ENCODE data around the gene SLC2A9. TPM values are rescaled to one million over a fixed set of nuclear protein-coding genes. Genes with fewer than 3 reads are reported as not detected.

Gene SLC2A9
- total and polyA plus RNA-seq, 2 donors (not counting 1 experiment from before 2014, with no cell fraction given): 2.3 to 3.9 TPM

DNA sequence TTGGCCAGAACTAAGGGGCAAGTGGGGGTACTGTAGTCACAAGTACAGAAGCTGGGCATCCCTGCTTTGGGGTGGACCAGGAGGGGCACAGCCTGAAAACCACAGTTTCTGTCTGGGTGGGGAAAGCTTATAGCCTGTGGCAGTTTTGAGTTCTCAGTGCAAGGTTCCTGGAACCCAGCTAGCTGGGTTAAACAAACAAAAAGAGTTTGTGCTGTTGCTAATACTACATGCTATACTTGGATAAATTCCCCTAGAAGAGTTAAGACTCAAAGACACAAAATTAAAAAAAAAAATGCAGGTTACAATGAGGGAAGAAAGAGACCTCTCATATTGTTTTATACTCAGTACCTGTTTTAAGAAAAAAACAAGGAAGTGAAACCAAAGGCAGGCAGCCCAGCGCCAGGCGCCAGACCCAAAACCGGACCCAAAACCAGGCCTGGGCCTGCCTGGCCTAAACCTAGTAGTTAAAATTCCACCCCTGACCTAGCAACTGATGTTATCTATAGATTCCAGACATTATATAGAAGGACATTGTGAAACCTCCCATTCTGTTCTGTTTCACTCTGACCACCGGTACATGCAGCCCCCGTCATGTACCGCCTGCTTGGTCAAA lies 50.8 kb downstream of the SLC2A9 start:
- H4K20me1 ChIP-seq (ENCODE audit: control insufficient read depth, extremely low read depth, insufficient read depth, low read length): no peaks in the 10 kb centered on the region
- H3K36me3 ChIP-seq (ENCODE audit: control insufficient read depth, insufficient read depth, low read length): no peaks in the 10 kb centered on the region
- DNase-seq (ENCODE audit: low read depth in 2 of 2): no peak
- no peak overlapping the region for H2AFZ ChIP-seq (ENCODE audit: low read length)
- TF ChIP-seq, protein P1, sequence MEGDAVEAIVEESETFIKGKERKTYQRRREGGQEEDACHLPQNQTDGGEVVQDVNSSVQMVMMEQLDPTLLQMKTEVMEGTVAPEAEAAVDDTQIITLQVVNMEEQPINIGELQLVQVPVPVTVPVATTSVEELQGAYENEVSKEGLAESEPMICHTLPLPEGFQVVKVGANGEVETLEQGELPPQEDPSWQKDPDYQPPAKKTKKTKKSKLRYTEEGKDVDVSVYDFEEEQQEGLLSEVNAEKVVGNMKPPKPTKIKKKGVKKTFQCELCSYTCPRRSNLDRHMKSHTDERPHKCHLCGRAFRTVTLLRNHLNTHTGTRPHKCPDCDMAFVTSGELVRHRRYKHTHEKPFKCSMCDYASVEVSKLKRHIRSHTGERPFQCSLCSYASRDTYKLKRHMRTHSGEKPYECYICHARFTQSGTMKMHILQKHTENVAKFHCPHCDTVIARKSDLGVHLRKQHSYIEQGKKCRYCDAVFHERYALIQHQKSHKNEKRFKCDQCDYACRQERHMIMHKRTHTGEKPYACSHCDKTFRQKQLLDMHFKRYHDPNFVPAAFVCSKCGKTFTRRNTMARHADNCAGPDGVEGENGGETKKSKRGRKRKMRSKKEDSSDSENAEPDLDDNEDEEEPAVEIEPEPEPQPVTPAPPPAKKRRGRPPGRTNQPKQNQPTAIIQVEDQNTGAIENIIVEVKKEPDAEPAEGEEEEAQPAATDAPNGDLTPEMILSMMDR (conservative IDR thresholded peaks at IDR 0.05 in 1 of 2, IDR thresholded peaks at IDR 0.05 in 1 of 2; ENCODE audit: low read depth in 1 of 2, low read length in 2 of 2): no peak
- TF ChIP-seq EZH2 (IDR thresholded peaks at IDR 0.05; ENCODE audit: low read length, missing control alignments): no peak
- no peak overlapping the region for H3K9ac ChIP-seq (ENCODE audit: insufficient read depth, low read length)
- no peak overlapping the region for H3K27ac ChIP-seq (ENCODE audit: insufficient read depth, low read length)
- H3K4me2 ChIP-seq (ENCODE audit: extremely low read depth, insufficient read depth, low read length): no peak overlapping the region
- H3K4me3 ChIP-seq (replicated peaks in 1 of 4; ENCODE audit: control extremely low read depth in 1 of 4, insufficient read depth in 1 of 4, low read depth in 3 of 4, low read length in 4 of 4): no peak overlapping the region
- H3K79me2 ChIP-seq (ENCODE audit: control insufficient read depth, insufficient read depth, low read length): no peaks in the 10 kb centered on the region
- H3K9me3 ChIP-seq (ENCODE audit: control insufficient read depth, insufficient read depth, low read depth, low read length): no peaks in the 10 kb centered on the region
- H3K27me3 ChIP-seq (ENCODE audit: control insufficient read depth, insufficient read depth, low read length): no peaks in the 10 kb centered on the region
- no peaks in the 10 kb centered on the region for H3K4me1 ChIP-seq (ENCODE audit: control insufficient read depth, extremely low read depth, insufficient read depth, low read length)

- Histone ChIP-seq H2AFZ (ENCODE audit: low read length) (no peak overlapping the region), H3K79me2 (ENCODE audit: control insufficient read depth, insufficient read depth, low read length) (no peaks in the 10 kb centered on the region)
- TF ChIP-seq EZH2 (IDR thresholded peaks at IDR 0.05; ENCODE audit: low read length, missing control alignments): no peak
- TF ChIP-seq, protein P1 (conservative IDR thresholded peaks at IDR 0.05 in 1 of 2, IDR thresholded peaks at IDR 0.05 in 1 of 2; ENCODE audit: low read depth in 1 of 2, low read length in 2 of 2): no peak
Measured at GRCh38 chr4:9969526-9970398, 51.5 kb downstream of the SLC2A9 start.

DNA sequence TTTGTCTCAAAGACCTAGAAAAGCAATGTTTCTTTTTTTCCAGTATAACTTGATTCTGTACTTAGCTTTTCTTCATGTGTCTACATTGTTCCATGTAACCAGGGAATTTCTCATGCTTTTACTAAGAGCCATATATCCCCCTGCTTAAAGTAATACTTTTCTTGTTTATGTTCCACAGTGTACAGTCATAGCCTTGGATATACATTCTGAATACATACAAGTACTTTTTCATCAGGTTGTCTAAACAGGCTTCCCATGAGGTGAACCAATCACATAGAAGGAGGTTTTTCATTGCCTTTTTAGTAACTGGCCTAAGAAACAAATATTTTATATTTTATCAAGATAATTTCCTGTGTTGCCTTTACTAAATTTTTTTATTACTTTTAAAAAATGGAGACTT lies 52.8 kb downstream of the SLC2A9 start:
- no peak overlapping the region for H3K27ac ChIP-seq (ENCODE audit: insufficient read depth, low read length)
- H2AFZ ChIP-seq (ENCODE audit: low read length): no peak overlapping the region
- no peak overlapping the region for H3K4me3 ChIP-seq (replicated peaks in 1 of 4; ENCODE audit: control extremely low read depth in 1 of 4, insufficient read depth in 1 of 4, low read depth in 3 of 4, low read length in 4 of 4)
- H3K4me2 ChIP-seq (ENCODE audit: extremely low read depth, insufficient read depth, low read length): no peak overlapping the region
- no peaks in the 10 kb centered on the region for H3K9me3 ChIP-seq (ENCODE audit: control insufficient read depth, insufficient read depth, low read depth, low read length)
- no peak for TF ChIP-seq EZH2 (IDR thresholded peaks at IDR 0.05; ENCODE audit: low read length, missing control alignments)
- TF ChIP-seq, protein P1 (conservative IDR thresholded peaks at IDR 0.05 in 1 of 2, IDR thresholded peaks at IDR 0.05 in 1 of 2; ENCODE audit: low read depth in 1 of 2, low read length in 2 of 2): no peak
- H3K79me2 ChIP-seq (ENCODE audit: control insufficient read depth, insufficient read depth, low read length): no peaks in the 10 kb centered on the region
- H3K36me3 ChIP-seq (ENCODE audit: control insufficient read depth, insufficient read depth, low read length): no peaks in the 10 kb centered on the region
- H3K27me3 ChIP-seq (ENCODE audit: control insufficient read depth, insufficient read depth, low read length): no peaks in the 10 kb centered on the region
- DNase-seq (ENCODE audit: low read depth in 2 of 2): peak in 1 of 2 donors; percentile 29
- H3K9ac ChIP-seq (ENCODE audit: insufficient read depth, low read length): no peak overlapping the region
- no peaks in the 10 kb centered on the region for H4K20me1 ChIP-seq (ENCODE audit: control insufficient read depth, extremely low read depth, insufficient read depth, low read length)
- H3K4me1 ChIP-seq (ENCODE audit: control insufficient read depth, extremely low read depth, insufficient read depth, low read length): no peaks in the 10 kb centered on the region

More at GRCh38 chr4:9969526-9970398, 51.5 kb downstream of the SLC2A9 start:
- Histone ChIP-seq H3K9ac (ENCODE audit: insufficient read depth, low read length) (no peak overlapping the region), H3K27ac (ENCODE audit: insufficient read depth, low read length) (no peak overlapping the region), H3K4me3 (replicated peaks in 1 of 4; ENCODE audit: control extremely low read depth in 1 of 4, insufficient read depth in 1 of 4, low read depth in 3 of 4, low read length in 4 of 4) (no peak overlapping the region), H3K36me3 (ENCODE audit: control insufficient read depth, insufficient read depth, low read length) (no peaks in the 10 kb centered on the region), H3K4me2 (ENCODE audit: extremely low read depth, insufficient read depth, low read length) (no peak overlapping the region), H3K4me1 (ENCODE audit: control insufficient read depth, extremely low read depth, insufficient read depth, low read length) (no peaks in the 10 kb centered on the region), H3K9me3 (ENCODE audit: control insufficient read depth, insufficient read depth, low read depth, low read length) (no peaks in the 10 kb centered on the region), H4K20me1 (ENCODE audit: control insufficient read depth, extremely low read depth, insufficient read depth, low read length) (no peaks in the 10 kb centered on the region), H3K27me3 (ENCODE audit: control insufficient read depth, insufficient read depth, low read length) (no peaks in the 10 kb centered on the region)
- DNase-seq (ENCODE audit: low read depth in 2 of 2): peak in 1 of 2 donors; percentile 3
